22Rv1 (cell line): ENCODE measurements around the gene SERPINA12.

Source experiments
- H3K27ac ChIP-seq: fragments of 450-650 bp; 2 replicates; pipeline ENCODE4 v1.5.1; 2017
- CTCF ChIP-seq: fragments of 450-650 bp; IDR thresholded peaks from 2 replicates; pipeline ENCODE4 v1.5.1; 2017; ENCODE audit warnings: mild to moderate bottlenecking
- ZFX ChIP-seq: fragments of 450-650 bp; IDR thresholded peaks from 2 replicates; pipeline ENCODE4 v1.6.1; 2017; ENCODE audit warnings: antibody characterized with exemption, borderline replicate concordance

Gene SERPINA12

DNA sequence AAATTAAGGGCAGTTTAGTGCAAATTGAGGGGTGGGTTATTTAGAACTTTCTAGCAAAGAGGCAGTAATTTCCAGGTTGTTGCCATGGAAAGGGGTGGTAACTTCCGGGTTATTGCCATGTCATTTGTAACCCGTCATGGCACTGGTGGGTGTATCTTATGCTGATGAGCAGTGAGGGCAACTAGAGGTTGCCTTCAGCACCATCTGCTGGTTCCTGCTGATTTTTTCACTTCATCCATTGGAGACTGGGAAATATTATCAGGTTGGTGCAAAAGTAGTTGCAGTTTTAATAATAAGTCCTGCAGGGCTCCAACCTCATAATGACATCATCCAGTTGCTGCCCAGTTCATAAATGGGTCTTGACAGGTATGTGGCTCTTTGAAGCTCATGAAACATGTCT is 27.6 kb upstream of the SERPINA12 start:
- peak; percentile 35 for TF ChIP-seq CTCF
- no peak for TF ChIP-seq ZFX
- no peak overlapping the region for H3K27ac ChIP-seq

- no peak for TF ChIP-seq ZFX
- TF ChIP-seq CTCF: no peak
- no peak overlapping the region for H3K27ac ChIP-seq
Measured at GRCh38 chr14:94535506-94535905, 26.2 kb upstream of the SERPINA12 start.

DNA sequence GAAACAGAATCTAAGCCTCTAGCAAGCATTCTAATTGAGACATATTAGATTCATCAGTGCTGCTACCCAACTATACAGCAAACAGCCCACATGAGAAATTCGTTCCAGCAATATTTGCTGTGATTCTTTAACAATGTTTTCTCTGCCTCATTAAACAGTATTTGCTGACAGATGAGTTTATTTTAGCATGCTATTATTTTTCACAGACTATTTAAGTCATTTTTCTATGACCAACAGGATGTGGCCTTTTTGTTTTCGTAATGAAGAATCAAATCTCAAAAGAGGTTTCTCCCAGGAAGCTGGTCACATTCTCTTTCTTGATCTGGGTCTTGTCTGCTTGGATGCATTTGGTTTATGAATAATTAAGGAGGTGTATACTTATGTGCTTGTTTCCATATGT is 23.2 kb upstream of the SERPINA12 start:
- no peak overlapping the region for H3K27ac ChIP-seq

DNA sequence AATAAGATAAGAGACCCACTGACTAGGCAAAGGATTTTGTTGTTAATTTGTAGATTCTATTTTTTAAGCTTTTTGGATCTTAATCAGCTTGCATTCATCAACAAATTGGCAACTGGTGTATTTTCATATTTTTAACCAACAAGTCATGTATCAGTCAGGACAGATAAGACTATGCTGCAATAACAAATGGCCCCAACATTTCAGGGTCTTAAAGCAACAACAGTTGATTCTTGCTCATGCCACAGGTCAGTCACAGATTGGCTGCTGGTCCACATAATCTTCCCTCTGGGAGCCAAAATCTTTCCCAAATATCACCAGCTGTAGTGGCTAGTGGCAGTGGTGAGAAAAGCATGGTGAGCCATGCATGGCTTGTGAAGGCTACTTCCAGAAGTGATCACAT is 21.9 kb upstream of the SERPINA12 start:
- no peak overlapping the region for H3K27ac ChIP-seq
- no peak for TF ChIP-seq ZFX
- TF ChIP-seq CTCF: no peak

More for the DNA sequence above, 23.2 kb upstream of the SERPINA12 start:
- no peak for TF ChIP-seq ZFX

DNA sequence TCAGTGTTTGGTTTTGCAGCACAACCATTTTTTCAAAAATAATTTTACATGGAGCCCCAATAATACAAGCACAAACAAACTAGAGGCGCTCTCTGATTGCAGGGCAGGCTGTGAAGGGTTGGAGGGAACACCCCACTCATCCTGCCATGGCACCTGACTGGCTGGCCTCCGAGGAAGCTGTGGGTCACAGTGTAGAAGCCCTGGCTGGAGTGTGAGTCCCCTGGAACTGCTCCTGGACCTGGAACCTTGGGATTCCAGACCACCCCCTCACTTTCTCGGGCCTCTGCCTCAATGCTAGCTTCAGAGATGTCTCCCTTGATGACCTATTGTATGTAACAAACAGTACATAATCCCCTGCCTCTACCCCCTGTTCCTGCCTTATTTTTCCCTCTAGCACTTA is 14.8 kb upstream of the SERPINA12 start:
- no peak for TF ChIP-seq ZFX
- TF ChIP-seq CTCF: no peak
- no peak overlapping the region for H3K27ac ChIP-seq

DNA sequence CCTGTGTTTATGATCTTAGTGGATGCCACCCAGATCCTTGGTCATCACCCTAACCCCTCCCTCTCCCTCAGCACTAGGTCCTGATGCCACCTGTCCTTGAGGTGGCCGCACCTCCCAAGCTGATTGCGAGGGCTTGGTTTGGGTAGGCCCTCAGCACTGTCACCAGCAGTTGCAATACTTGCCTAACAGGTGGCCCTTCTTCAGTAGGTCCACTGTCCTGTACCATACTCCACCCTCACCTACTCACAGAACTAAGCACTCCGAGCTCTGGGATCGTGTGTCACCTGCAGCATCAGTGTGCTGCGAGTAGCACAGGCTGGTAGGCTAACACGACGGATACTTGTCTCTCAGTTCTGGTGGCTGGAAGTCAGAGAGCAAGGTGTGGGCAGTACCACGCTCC is 14.0 kb upstream of the SERPINA12 start:
- no peak overlapping the region for H3K27ac ChIP-seq
- TF ChIP-seq CTCF (no peak), ZFX (no peak)

DNA sequence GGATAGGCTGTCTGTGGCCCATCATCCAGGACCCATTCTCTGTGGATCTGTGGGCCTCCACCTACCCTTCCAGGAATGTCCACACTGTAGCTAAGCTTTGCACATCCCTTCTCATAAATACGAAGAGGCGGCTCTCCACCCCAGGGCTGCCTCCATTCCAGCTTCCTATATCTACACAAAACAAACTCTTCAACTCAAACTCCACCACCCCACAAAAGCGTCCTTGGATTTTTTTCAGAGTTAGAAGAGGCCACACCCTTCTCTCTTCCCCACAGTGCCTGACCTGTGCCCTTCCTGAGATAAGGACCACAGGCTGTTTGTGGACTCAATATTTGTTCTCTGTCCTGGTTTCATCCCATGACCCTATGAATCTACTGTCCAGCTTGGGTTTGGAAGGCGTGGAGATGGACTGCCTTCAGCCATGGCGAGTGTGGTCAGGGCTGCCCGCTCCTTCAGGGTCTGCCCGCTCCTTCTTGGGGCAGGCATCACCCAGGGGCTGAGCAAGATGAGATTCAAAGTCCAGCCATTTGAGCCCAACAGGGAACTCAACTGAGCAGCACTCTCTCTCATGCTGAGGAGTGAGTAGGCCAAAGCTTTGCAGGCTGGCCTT is 13.0 kb upstream of the SERPINA12 start:
- TF ChIP-seq ZFX (no peak), CTCF (no peak)
- no peak overlapping the region for H3K27ac ChIP-seq
